IgD-negative memory B cell (primary cell): Measurements from ENCODE around the gene OR4P4. TPM values are rescaled to one million over a fixed set of nuclear protein-coding genes. Genes with fewer than 3 reads are reported as not detected.

ENCODE experiments used
- H3K27ac Mint-ChIP-seq, 3 donors: one replicate each; pipeline ENCODE4 v1.8.0; 2020 to 2022; ENCODE audit warnings: mild to moderate bottlenecking in 3 of 3, mixed read lengths in 3 of 3, moderate library complexity in 1 of 3
- H3K27me3 Mint-ChIP-seq: one replicate; pipeline ENCODE4 v1.8.0; 2021; ENCODE audit warnings: mixed read lengths
- H3K36me3 Mint-ChIP-seq: one replicate; pipeline ENCODE4 v1.8.0; 2020; ENCODE audit warnings: mild to moderate bottlenecking, mixed read lengths
- H3K4me1 Mint-ChIP-seq, 3 donors: one replicate each; pipeline ENCODE4 v1.8.0; 2020 to 2022; ENCODE audit warnings: mixed read lengths in 3 of 3, mild to moderate bottlenecking in 1 of 3
- H3K4me3 Mint-ChIP-seq, 4 donors: one replicate each; pipeline ENCODE4 v1.8.0; 2020 to 2022; ENCODE audit warnings: mild to moderate bottlenecking in 4 of 4, mixed read lengths in 4 of 4, moderate library complexity in 3 of 4
- H3K9me3 Mint-ChIP-seq, 3 donors: one replicate each; pipeline ENCODE4 v1.8.0; 2020 to 2021; ENCODE audit warnings: mixed read lengths in 3 of 3, mild to moderate bottlenecking in 1 of 3
- polyA plus RNA-seq: library from polyadenylated mRNA; unstranded; fragments of 300-500 nt; fragmentation: Illumina TruSeq; gene quantifications from one replicate; pipeline ENCODE4 v1.2.3, GENCODE V29; 2021

The OR4P4 gene
- polyA plus RNA-seq, result not detected

- Mint-ChIP-seq H3K4me3 (no peak within 1 kb of the TSS), H3K36me3 (no peaks in the 10 kb centered on the region), H3K27me3 (no peaks in the 10 kb centered on the region), H3K9me3 (peaks cover 0 to 5% (median 0%) of the 10 kb centered on the region in 3 donors), H3K4me1 (no peaks in the 10 kb centered on the region), H3K27ac (no peak within 1 kb of the TSS)
Observed at GRCh38 chr11:55634813-55635212, at the start of gene OR4P4. Gene OR4P4 (plus strand): TSS chr11:55635113.

- peaks cover 0 to 3% (median 0%) of the 10 kb centered on the region in 3 donors for H3K9me3 Mint-ChIP-seq
- H3K27me3 Mint-ChIP-seq, result no peaks in the 10 kb centered on the region
- no peak within 1 kb of the TSS for H3K27ac Mint-ChIP-seq
- no peak within 1 kb of the TSS for H3K4me3 Mint-ChIP-seq
- no peaks in the 10 kb centered on the region for H3K36me3 Mint-ChIP-seq
- no peaks in the 10 kb centered on the region for H3K4me1 Mint-ChIP-seq
Observed at GRCh38 chr11:55607545-55607944, 27.4 kb upstream of the OR4P4 start, which contains the start of gene OR4C11. Gene OR4C11 (minus strand): TSS chr11:55607645. CDS start chr11:55604373, 3,272 bp downstream.

- Mint-ChIP-seq H3K36me3 (peaks cover 4% of the 10 kb centered on the region), H3K27ac (no peak overlapping the region), H3K4me3 (no peak overlapping the region), H3K4me1 (no peaks in the 10 kb centered on the region), H3K9me3 (peaks cover 0 to 11% (median 1%) of the 10 kb centered on the region in 3 donors), H3K27me3 (no peaks in the 10 kb centered on the region)
Observed at GRCh38 chr11:55624531-55624930, 10.4 kb upstream of the OR4P4 start.

- peaks cover 0 to 7% (median 0%) of the 10 kb centered on the region in 3 donors for H3K9me3 Mint-ChIP-seq
- peaks cover 0 to 3% (median 3%) of the 10 kb centered on the region in 3 donors for H3K4me1 Mint-ChIP-seq
- no peak within 1 kb of the TSS for H3K27ac Mint-ChIP-seq
- H3K4me3 Mint-ChIP-seq, result no peak within 1 kb of the TSS
- no peaks in the 10 kb centered on the region for H3K27me3 Mint-ChIP-seq
- H3K36me3 Mint-ChIP-seq, result no peaks in the 10 kb centered on the region
Observed at GRCh38 chr11:55648027-55648426, 13.1 kb downstream of the OR4P4 start, which contains the start of gene OR4S2. Gene OR4S2 (plus strand): TSS chr11:55648327. CDS start chr11:55650904, 2,577 bp downstream.

- Mint-ChIP-seq H3K27ac (no peak overlapping the region), H3K4me3 (no peak overlapping the region), H3K27me3 (no peaks in the 10 kb centered on the region), H3K36me3 (no peaks in the 10 kb centered on the region), H3K4me1 (peaks cover 1 to 4% (median 2%) of the 10 kb centered on the region in 3 donors), H3K9me3 (peaks cover 0 to 1% (median 0%) of the 10 kb centered on the region in 3 donors)
Observed at GRCh38 chr11:55652560-55652959, 17.6 kb downstream of the OR4P4 start.

- Mint-ChIP-seq H3K4me1 (peaks cover 5 to 13% (median 11%) of the 10 kb centered on the region in 3 donors), H3K9me3 (peaks cover 0 to 1% (median 0%) of the 10 kb centered on the region in 3 donors), H3K36me3 (peaks cover 2% of the 10 kb centered on the region), H3K27ac (no peak overlapping the region), H3K4me3 (no peak overlapping the region), H3K27me3 (no peaks in the 10 kb centered on the region)
Observed at GRCh38 chr11:55655096-55655495, 20.2 kb downstream of the OR4P4 start.

- H3K27me3 Mint-ChIP-seq, result no peaks in the 10 kb centered on the region
- H3K4me3 Mint-ChIP-seq, result peak overlapping the region; percentile 33 to 89 (median 71)
- H3K27ac Mint-ChIP-seq, result peak overlapping the region; percentile 9 to 71 (median 36)
- peaks cover 2% of the 10 kb centered on the region for H3K36me3 Mint-ChIP-seq
- H3K4me1 Mint-ChIP-seq, result peaks cover 5 to 13% (median 11%) of the 10 kb centered on the region in 3 donors
- H3K9me3 Mint-ChIP-seq, result peaks cover 0 to 1% (median 0%) of the 10 kb centered on the region in 3 donors
Observed at GRCh38 chr11:55658031-55658573, 23.2 kb downstream of the OR4P4 start.

- H3K36me3 Mint-ChIP-seq, result peaks cover 2% of the 10 kb centered on the region
- peaks cover 5 to 13% (median 11%) of the 10 kb centered on the region in 3 donors for H3K4me1 Mint-ChIP-seq
- peaks cover 0 to 1% (median 0%) of the 10 kb centered on the region in 3 donors for H3K9me3 Mint-ChIP-seq
- H3K4me3 Mint-ChIP-seq, result peak overlapping the region in 2 of 4 donors; percentile 33 to 89
- peak overlapping the region in 1 of 3 donors; percentile 36 for H3K27ac Mint-ChIP-seq
- H3K27me3 Mint-ChIP-seq, result no peaks in the 10 kb centered on the region
Observed at GRCh38 chr11:55658608-55659007, 23.7 kb downstream of the OR4P4 start.

GRCh38 chr11:55661901-55662300 lies 27.0 kb downstream of the OR4P4 start, which contains the start of gene OR4C6:
Gene OR4C6 (plus strand): TSS chr11:55662201. CDS start chr11:55665167, 2,966 bp downstream.
- Mint-ChIP-seq H3K27me3 (no peaks in the 10 kb centered on the region), H3K36me3 (peaks cover 2% of the 10 kb centered on the region), H3K4me3 (no peak within 1 kb of the TSS), H3K4me1 (peaks cover 5 to 12% (median 6%) of the 10 kb centered on the region in 3 donors), H3K27ac (no peak within 1 kb of the TSS), H3K9me3 (peaks cover 0 to under 1% (median 0%) of the 10 kb centered on the region in 3 donors)

GRCh38 chr11:55669376-55669775 lies 34.5 kb downstream of the OR4P4 start:
- H3K27me3 Mint-ChIP-seq, result no peaks in the 10 kb centered on the region
- no peaks in the 10 kb centered on the region for H3K9me3 Mint-ChIP-seq
- no peak overlapping the region for H3K4me3 Mint-ChIP-seq
- H3K36me3 Mint-ChIP-seq, result no peaks in the 10 kb centered on the region
- H3K27ac Mint-ChIP-seq, result no peak overlapping the region
- no peaks in the 10 kb centered on the region for H3K4me1 Mint-ChIP-seq

GRCh38 chr11:55673860-55674259 lies 38.9 kb downstream of the OR4P4 start:
- Mint-ChIP-seq H3K27ac (no peak overlapping the region), H3K36me3 (no peaks in the 10 kb centered on the region), H3K9me3 (peaks cover 0 to 1% (median 0%) of the 10 kb centered on the region in 3 donors), H3K27me3 (no peaks in the 10 kb centered on the region), H3K4me3 (no peak overlapping the region), H3K4me1 (no peaks in the 10 kb centered on the region)

Other genes starting within 250 kb of the OR4P4 start
- gene OR4C15, start 80.6 kb upstream of the OR4P4 start, polyA plus RNA-seq, result not detected
- not detected for gene OR4C16, start 63.0 kb upstream of the OR4P4 start, polyA plus RNA-seq
- gene OR4C11, start 27.5 kb upstream of the OR4P4 start, polyA plus RNA-seq, result not detected
- gene OR4S2, start 13.2 kb downstream of the OR4P4 start, polyA plus RNA-seq, result not detected
- gene OR4C6, start 27.1 kb downstream of the OR4P4 start, polyA plus RNA-seq, result 0.23 TPM
- gene OR5D13, start 138.3 kb downstream of the OR4P4 start, polyA plus RNA-seq, result not detected
- gene OR5D14, start 160.4 kb downstream of the OR4P4 start, polyA plus RNA-seq, result not detected
- not detected for gene OR5L1, start 176.3 kb downstream of the OR4P4 start, polyA plus RNA-seq
- gene OR5D18, start 184.5 kb downstream of the OR4P4 start, polyA plus RNA-seq, result not detected
- not detected for gene OR5L2, start 192.1 kb downstream of the OR4P4 start, polyA plus RNA-seq
- not detected for gene OR5D16, start 203.6 kb downstream of the OR4P4 start, polyA plus RNA-seq
- gene TRIM51, start 248.2 kb downstream of the OR4P4 start, polyA plus RNA-seq, result not detected